ENCODE data around the gene DCC. TPM values are rescaled to one million over a fixed set of nuclear protein-coding genes. Genes with fewer than 3 reads are reported as not detected.
A peak's percentile ranks its signal among the peaks of the same experiment; 100 is the strongest.
"Not testable (repeated sequence)": the region's sequence is repeated elsewhere in the genome, so short reads cannot be mapped to it uniquely, and the experiment has no call there.

The DCC gene
- polyA plus RNA-seq, 1 donor: 8.7 TPM

DNA sequence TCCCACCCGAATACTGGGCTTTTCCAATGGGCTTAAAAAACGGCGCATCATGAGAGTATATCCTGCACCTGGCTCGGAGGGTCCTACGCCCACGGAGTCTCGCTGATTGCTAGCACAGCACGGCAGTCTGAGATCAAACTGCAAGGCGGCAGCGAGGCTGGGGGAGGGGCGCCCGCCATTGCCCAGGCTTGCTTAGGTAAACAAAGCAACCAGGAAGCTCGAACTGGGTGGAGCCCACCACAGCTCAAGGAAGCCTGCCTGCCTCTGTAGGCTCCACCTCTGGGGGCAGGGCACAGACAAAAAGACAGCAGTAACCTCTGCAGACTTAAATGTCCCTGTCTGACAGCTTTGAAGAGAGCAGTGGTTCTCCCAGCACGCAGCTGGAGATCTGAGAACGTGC is 1171.7 kb downstream of the DCC start:
- DNase-seq: not testable (repeated sequence)

- no peak for DNase-seq
Observed at GRCh38 chr18:53521068-53521467, 1181.1 kb downstream of the DCC start.

DNA sequence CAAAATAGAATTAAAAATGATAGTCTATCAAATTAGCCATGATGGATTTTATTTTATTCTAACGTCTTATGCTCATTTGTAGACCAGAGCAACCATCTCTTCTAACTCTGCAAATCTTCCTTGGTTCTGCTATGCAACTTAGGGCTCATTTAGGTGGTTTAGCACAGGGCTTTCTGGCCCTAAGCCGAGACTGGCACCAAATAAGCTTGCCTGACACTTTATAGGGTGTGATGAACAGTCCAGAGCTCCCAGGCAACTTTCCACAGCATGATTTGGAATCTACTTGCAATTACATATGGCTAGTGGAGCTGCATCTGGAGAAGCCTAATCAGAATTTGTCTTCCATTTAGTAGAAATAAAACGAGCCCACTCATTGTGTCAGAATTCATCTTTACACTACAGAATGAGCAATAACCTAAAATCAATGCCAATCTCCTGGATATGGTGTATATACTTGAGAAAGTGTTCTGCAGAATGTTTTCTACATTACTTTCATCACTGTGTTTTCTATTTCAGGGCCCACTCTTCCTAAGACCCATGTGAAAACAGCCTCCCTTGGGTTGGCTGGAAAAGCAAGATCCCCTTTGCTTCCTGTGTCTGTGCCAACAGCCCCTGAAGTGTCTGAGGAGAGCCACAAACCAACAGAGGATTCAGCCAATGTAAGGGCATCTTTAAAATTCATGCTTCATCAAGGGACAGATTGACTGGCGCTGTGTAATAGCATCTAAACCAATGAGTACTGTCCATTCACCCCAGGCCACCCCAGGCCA is 1186.3 kb downstream of the DCC start:
- DNase-seq: no peak

DNA sequence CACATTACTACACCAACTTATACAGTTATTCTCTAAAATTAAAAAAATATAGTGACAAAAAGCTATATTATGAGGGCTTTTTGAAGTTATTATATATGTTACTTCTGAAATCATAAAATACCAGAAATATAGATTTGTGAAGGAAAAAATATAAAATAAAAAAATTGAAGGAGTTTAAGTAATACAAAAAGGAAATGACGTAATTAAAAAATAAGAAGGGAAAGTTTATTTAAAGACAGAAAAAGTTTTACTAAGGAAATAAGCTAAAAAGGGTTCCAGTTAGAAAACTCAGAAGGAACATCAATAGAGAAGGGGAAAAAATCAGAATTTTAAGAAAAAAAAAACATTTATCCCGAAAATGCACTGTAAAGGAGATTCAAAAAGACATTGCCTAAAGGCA is 1187.4 kb downstream of the DCC start:
- DNase-seq: no peak

DNA sequence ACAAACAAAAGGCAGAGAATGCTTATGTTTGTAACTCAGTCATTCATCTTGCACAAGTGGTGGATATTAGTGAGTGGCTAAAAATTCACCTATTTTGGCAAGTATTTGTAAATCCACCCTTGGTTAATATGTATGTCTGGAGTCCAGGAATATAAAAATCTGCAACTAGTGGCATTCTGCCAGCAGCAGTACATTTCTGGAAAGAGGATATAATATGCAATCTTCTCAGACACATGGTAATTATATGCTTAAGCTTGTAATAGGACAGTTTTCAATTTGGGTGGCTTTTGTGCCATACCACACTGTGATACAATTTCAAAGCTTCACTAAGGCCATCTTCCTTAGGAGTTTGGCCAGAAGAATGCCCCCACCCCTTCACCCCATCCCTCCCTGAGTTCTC is 1191.2 kb downstream of the DCC start:
- DNase-seq: no peak

DNA sequence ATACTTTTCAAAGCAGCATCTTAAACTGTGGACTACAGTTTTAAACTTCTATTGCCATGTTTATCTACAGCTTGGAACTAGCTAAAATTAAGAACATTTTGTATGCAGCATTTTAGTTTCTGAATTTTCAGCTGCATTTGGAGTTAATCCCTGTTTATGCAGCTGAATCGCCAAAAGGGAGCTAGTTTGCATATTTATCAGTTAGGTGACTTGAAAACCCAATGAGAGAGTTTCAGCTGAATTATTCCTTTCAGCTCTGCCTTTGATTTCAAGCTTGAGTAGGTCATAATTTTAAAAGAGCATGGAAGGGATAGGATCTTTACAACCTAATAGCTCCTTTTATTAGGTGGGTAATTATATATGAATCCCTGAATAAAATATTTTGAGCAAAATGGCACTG is 1191.9 kb downstream of the DCC start:
- no peak for DNase-seq

- DNase-seq: no peak
Observed at GRCh38 chr18:53534203-53534602, 1194.2 kb downstream of the DCC start.

DNA sequence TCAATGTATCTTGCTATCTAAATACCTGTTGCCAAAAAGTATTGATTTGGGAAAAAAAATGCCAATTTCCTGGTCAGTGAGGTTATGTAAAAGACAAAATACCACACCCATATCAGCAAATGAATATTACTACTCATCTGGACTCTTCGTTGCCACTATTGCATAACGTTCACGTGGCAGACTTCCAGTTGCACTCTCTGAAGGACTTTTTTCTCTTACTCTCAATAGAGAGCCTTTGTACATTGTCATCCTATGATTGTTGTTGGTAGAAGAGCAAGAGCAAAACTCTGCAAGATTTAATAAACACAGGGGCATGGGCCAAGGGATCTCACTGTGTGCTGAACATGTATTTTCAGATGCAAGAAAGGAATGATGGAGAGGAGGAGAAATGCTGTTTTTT is 1194.7 kb downstream of the DCC start:
- no peak for DNase-seq

DNA sequence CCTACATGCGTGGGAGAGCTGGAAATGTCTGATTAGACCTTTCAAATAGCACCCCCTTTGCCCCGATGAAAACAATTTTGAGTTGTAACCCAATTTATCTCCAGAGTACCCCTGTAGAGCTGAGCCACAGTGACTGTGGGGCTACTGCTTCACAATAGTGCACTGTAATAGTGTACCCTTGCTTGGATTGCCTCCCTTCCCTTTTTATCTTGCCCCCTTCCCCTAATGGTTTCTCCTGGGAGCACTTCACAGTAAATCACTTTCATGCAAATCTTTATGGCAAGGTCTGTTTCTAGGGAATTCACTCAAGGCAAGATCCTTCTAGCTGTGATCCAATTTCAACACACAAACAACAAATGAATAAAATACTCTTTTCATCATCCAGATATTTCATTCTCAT is 1196.9 kb downstream of the DCC start:
- DNase-seq: no peak

GRCh38 chr18:53541924-53542323 is 1201.9 kb downstream of the DCC start:
- no peak for DNase-seq

- no peak for DNase-seq
Observed at GRCh38 chr18:53543711-53544110, 1203.7 kb downstream of the DCC start.

GRCh38 chr18:53544917-53545316 is 1204.9 kb downstream of the DCC start:
- DNase-seq: no peak

DNA sequence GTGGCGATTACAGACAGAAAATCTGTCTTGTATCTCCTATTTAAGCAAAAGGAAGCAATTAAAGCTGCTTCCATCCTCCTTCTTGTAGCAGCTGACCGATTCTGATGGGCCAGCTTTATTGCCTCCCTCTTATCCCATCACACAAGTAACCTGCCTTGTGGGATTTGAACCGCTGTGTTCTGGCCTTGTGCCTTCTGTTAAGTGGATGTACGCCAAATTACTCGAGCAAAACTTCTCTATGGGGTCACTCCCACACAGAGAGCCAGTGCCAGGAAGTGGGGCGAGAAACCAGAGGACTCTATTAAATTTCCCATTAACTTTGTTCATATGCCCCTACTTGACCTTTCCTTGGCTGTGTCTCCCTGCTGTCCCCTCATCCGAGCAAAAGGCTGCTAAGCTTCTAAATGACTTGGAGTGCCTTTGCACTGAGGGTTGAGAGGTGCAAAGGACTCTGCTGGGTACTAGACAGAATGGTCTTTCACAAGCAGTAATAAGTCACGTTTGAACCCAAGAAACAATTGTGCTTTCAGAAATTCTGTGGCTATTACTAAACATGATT is 1212.0 kb downstream of the DCC start:
- DNase-seq: peak; percentile 59

DNA sequence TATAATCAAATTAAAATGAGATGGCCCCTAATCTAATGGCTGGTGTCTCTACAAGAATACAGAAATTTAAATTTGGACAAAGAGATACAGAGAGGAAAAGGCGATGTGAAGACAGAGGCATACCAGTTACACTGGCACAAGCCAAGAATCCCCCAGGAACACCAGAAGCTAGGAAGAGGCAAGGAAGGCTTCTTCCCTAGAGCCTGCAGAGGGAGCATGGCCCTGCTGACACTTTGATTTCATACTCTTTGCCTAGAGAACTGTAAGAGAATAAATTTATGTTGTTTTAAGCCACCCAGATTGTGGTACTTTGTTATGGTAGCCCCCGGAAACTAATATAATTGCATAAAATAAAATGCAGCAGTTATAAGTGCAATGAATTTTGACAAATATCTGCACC is 1213.0 kb downstream of the DCC start:
- DNase-seq: no peak

- no peak for DNase-seq
Observed at GRCh38 chr18:53556450-53556849, 1216.5 kb downstream of the DCC start.

GRCh38 chr18:53560546-53560945 is 1220.5 kb downstream of the DCC start:
- no peak for DNase-seq

DNA sequence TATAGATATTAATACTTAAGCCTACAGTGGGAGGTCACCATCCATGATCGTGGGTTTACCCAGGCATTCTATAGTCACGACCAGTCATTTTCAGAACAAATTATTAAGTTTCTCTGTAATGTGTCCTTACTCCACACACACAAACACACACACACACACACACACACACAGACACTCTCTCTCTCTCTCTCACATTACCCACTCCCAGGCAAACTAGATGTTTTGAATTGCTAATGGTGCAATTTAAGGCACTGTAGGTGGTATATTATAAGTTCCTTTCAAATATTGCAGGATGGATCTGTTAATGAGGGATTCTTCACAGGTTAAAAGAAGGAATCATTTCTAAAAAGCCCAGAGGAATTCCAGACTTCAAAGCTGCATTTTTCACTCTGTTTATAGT is 1226.6 kb downstream of the DCC start:
- DNase-seq: no peak

- DNase-seq: peak; percentile 44
Observed at GRCh38 chr18:53567929-53568574, 1228.1 kb downstream of the DCC start.

All from left kidney (tissue), 2 donors.